ENCODE data around the gene MRPL46. TPM values are rescaled to one million over a fixed set of nuclear protein-coding genes. Genes with fewer than 3 reads are reported as not detected.

The MRPL46 gene
- polyA plus RNA-seq, 1 donor from 2014 or later = 41.0 TPM

- H3K4me3 ChIP-seq (ENCODE audit: low read length) = no peak overlapping the region
- H3K9me2 ChIP-seq (ENCODE audit: insufficient read depth, low read length) = no peaks in the 10 kb centered on the region
- H3K4me2 ChIP-seq (ENCODE audit: low read length) = no peak overlapping the region
- no peaks in the 10 kb centered on the region for H3K27me3 ChIP-seq (ENCODE audit: insufficient read depth, low read depth, low read length)
- H3K9ac ChIP-seq (ENCODE audit: low read length) = no peak overlapping the region
- H3K79me2 ChIP-seq (replicated peaks; ENCODE audit: insufficient read depth, low read length) = no peaks in the 10 kb centered on the region
- TF ChIP-seq EP300 (conservative IDR thresholded peaks at IDR 0.05; ENCODE audit: poor library complexity, severe bottlenecking) = no peak
- TF ChIP-seq RAD21 (conservative IDR thresholded peaks at IDR 0.05) = no peak
- TF ChIP-seq MXI1 (conservative IDR thresholded peaks at IDR 0.05; ENCODE audit: poor library complexity, severe bottlenecking) = no peak
- no peak for TF ChIP-seq REST (IDR thresholded peaks at IDR 0.05; ENCODE audit: borderline replicate concordance)
- no peak for TF ChIP-seq EZH2 (IDR thresholded peaks at IDR 0.05; ENCODE audit: borderline replicate concordance, insufficient read depth, low read length, poor library complexity, severe bottlenecking)
- no peak for TF ChIP-seq POLR2AphosphoS5 (IDR thresholded peaks at IDR 0.05)
- H3K27ac ChIP-seq (ENCODE audit: low read length) = no peak overlapping the region
- H4K20me1 ChIP-seq (ENCODE audit: insufficient read depth) = no peaks in the 10 kb centered on the region
- H3K36me3 ChIP-seq (ENCODE audit: insufficient read depth, low read length) = no peaks in the 10 kb centered on the region
- no peak overlapping the region for H2AFZ ChIP-seq (ENCODE audit: low read depth, low read length)
- H3F3A ChIP-seq (ENCODE audit: insufficient read depth, low read length, poor library complexity, severe bottlenecking) = no peaks in the 10 kb centered on the region
- no peaks in the 10 kb centered on the region for H3K9me3 ChIP-seq (ENCODE audit: low read length)
Observed at GRCh38 chr15:88419830-88420229, 47.4 kb downstream of the MRPL46 start.

Other genes starting within 250 kb of the MRPL46 start
- 42.3 and 42.7 TPM in 2 replicates for gene NTRK3, start 210.6 kb downstream of the MRPL46 start, polyA plus RNA-seq
- gene MRPS11, start 320 bp upstream of the MRPL46 start, polyA plus RNA-seq = 57.5 and 68.7 TPM in 2 replicates
- gene DET1, start 79.3 kb upstream of the MRPL46 start, polyA plus RNA-seq = 12.9 and 16.7 TPM in 2 replicates
- gene AEN, start 154.0 kb upstream of the MRPL46 start, polyA plus RNA-seq = 17.2 and 21.3 TPM in 2 replicates
- 0.88 and 5.9 TPM in 2 replicates for gene ISG20, start 171.6 kb upstream of the MRPL46 start, polyA plus RNA-seq